ENCODE measurements around the gene OTUD3.
"Not testable (repeated sequence)": the region's sequence is repeated elsewhere in the genome, so short reads cannot be mapped to it uniquely, and the experiment has no call there.

DNA sequence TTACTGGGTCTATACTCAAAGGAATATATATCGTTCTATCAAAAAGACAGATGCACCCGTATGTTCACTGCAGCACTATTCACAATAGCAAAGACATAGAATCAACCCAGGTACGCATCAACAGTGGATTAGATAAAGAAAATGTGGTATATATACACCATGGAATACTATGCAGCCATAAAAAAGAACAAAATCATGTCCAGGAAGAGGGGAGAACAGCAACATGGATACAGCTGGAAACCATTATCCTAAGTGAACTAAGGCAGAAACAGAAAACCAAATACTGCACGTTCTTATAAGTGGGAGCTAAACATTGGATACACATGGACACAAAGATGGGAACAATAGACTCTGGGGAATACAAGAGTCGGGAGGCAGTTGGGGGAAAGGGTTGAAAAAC is 1.4 kb upstream of the OTUD3 start:
- TF ChIP-seq, protein P1, sequence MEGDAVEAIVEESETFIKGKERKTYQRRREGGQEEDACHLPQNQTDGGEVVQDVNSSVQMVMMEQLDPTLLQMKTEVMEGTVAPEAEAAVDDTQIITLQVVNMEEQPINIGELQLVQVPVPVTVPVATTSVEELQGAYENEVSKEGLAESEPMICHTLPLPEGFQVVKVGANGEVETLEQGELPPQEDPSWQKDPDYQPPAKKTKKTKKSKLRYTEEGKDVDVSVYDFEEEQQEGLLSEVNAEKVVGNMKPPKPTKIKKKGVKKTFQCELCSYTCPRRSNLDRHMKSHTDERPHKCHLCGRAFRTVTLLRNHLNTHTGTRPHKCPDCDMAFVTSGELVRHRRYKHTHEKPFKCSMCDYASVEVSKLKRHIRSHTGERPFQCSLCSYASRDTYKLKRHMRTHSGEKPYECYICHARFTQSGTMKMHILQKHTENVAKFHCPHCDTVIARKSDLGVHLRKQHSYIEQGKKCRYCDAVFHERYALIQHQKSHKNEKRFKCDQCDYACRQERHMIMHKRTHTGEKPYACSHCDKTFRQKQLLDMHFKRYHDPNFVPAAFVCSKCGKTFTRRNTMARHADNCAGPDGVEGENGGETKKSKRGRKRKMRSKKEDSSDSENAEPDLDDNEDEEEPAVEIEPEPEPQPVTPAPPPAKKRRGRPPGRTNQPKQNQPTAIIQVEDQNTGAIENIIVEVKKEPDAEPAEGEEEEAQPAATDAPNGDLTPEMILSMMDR (IDR thresholded peaks at IDR 0.05; ENCODE audit: low read length), result not testable (repeated sequence)
- not testable (repeated sequence) for TF ChIP-seq EZH2 (IDR thresholded peaks at IDR 0.05; ENCODE audit: borderline replicate concordance, low read length)
